ENCODE data around the gene CTXND1.
A peak's percentile ranks its signal among the peaks of the same experiment; 100 is the strongest.

The CTXND1 gene

GRCh38 chr15:80251428-80252120 lies 439 bp downstream of the CTXND1 start:
- no peak for DNase-seq

DNA sequence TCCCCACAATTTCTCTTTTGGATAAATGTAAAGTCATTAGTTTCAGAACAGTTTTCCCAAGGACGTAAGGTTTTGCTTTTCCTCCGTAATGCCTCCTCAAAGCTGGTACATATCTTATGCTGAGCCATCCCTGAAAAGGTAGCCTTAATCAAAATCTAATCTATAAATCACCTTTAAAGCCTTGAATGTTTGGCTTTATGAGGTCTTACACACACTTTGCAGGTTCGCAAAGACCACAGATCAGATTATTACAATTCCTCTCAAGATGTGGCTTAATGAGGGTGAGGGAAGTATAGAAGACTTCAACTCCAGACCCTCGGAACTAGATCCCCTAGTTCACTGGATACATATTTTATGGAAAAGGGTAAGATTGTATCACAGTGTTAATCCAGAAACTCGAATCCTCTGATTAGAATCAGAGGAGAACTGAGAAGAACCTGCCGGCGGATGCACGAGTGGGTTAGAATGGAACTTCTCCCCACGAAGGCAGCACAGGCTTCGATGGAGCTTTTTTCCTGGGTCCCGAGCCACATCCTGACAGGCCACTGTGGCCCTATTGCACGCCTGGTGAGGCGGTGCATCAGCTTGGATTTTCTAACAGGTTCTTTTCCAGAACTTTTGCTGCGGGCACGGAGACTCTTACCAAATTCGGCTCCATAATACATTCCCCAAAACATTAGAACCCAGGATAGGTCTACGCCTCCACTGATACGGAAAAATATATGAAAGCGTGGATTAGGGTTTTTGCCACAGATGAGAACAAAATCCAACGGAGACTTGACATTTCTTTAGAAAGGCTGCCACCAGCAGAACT lies 1.2 kb downstream of the CTXND1 start:
- no peak for DNase-seq

DNA sequence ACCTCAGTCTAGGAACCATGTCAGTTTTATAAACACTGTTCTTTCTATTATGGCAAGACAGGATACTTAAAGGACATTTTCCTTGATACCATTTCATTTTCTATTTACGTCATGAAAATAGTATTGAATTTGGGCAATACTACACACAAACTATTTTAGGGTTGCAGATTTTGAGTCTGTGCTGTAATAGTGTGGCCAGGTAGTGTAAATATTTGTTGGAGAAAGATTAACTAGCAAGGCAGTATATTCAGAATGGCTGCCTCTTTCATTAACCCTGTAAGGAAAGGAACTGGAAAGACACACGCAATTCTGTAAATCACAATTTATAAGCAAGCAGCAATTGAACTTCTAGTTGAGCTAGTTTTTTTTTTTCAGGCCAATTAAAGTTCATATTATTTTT lies 2.0 kb downstream of the CTXND1 start:
- DNase-seq = no peak

DNA sequence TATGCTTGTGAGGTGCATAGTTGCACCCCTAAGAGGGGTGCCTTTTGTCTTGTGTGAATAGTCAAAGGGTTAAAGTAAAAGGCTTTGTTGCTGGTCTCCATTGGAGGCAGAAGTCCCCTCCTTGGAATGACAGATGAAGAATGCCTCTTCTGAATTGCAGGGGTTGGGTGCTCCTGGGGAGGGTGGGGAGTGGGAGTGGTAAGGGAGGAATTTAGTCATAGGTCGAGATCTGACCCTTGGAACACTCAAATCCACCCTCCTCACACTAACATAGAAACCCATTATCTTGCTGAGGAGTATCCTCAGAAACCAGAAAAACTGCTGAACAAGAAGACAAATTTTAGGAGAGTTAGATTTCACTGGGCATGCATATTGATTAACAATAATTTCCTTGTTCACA lies 4.7 kb downstream of the CTXND1 start:
- no peak for DNase-seq

DNA sequence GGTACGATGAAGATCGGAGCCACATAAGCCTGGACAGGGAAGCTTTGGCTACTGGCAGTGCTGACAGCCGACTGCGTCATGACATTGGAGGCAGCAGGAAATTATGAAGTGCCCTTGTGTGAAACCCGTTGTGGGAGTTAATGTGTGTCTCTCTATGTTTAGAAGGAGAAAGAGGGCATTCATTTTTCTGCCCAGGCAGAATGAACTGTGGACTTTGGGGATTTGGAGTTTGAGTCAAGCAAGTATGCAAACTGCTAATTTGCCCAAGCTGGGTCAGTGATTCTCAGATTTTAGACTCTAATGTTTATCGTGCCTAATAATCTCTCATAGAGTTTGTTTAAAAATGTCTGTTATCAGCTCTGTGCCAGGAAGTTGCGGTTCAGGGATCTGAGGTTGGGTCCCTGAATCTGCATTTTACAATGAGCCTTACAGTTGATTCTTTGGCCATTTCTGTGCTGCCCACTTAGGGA lies 5.6 kb downstream of the CTXND1 start:
- DNase-seq = no peak

- DNase-seq = no peak
These were observed 9.2 kb downstream of the CTXND1 start for GRCh38 chr15:80242802-80243201.

- peak; percentile 6 to 18 for DNase-seq
These were observed 9.8 kb downstream of the CTXND1 start for GRCh38 chr15:80242132-80242769.

DNA sequence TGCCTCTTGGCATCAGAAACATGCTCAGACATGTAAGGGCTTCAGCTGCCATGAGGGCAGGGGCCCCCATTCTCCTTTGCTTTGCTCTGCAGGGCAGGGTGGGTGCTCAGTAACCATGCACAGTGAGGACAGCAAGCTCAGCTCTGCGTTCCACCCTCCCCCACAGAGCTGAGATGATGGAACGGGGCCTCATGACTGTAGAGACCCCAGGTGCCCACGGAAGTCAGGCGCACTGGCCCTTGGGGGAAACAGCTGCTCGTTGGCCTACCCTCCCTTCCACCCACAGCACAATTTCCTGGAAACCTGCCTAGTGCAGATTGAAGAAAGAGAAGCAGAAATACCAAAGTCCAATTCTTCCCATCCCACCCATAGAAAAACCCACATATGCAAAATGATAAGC lies 10.5 kb downstream of the CTXND1 start:
- DNase-seq = no peak

- no peak for DNase-seq
These were observed 11.7 kb downstream of the CTXND1 start for GRCh38 chr15:80240276-80240675.

- DNase-seq = peak; percentile 59
These were observed 17.1 kb downstream of the CTXND1 start for GRCh38 chr15:80234883-80235282.

GRCh38 chr15:80233581-80233980 lies 18.4 kb downstream of the CTXND1 start:
- no peak for DNase-seq

- no peak for DNase-seq
These were observed 20.6 kb downstream of the CTXND1 start for GRCh38 chr15:80231371-80231770.

DNA sequence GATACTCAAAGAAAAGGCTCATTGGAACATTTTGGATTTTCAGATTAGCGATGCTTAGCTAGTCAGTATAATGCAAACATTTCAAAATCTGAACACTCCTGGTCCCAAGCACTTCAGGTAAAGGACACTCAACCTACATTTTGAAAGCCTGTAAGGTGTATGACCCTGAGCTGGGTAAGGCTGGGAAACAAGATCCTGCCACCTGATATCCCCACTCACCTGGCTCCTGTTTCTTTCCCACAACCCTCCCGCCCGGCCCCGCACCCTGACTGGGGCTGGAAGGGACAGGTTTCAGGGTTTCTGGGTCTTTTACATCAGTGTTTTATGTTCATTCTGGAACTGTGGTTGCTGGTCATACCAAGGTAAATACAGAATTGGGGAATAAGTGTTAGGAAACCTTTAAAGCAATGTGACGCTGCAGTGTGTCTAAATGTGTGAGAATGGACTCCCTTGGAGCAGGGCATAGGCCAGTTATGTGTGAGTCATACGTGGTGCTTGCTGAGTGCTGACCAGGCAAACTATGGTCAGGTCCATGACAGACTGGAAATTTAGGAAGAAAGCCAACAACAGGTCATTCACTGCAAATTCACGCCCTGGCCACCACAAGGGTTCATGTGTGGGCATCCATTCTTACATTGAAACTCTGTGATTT lies 22.9 kb downstream of the CTXND1 start:
- no peak for DNase-seq

DNA sequence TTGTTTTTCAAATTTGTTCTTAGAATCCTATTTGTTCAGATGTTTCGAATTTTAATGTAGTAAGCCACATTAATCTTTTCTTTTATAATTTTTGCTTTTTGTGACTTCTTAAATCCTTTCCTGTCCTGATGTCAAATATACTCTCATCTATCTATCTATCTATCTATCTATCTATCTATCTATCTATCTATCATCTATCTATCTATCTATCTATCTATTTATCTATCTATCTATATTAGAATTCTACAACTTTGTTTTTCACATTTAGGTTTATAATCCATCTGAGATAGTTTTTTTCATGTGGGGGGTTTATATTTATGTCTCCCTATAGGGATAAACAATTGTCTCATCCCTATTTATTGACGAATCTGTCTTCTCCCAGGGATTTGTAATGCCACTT lies 32.1 kb downstream of the CTXND1 start:
- no peak for DNase-seq

- no peak for DNase-seq
These were observed 34.6 kb downstream of the CTXND1 start for GRCh38 chr15:80217327-80217900.

- no peak for DNase-seq
These were observed 35.1 kb downstream of the CTXND1 start for GRCh38 chr15:80216911-80217310.

DNA sequence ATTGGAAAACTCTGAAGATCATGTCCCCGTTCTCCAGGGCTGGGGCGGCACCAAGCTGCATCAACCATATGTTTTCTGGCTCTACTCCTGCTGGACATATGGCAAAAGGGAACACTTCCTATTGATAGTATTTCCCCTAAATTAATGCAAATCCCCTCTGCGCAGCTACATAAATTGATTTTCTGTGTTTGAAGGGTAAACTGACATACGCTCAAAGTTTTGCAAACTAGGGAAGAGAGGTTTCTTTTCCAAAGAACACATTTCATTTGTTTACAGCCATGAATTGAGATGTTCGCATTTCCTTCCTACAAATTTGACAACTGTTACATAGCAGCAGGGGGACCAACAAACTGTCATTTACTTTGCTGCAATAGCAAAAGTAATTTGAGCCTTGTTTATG lies 35.9 kb downstream of the CTXND1 start:
- no peak for DNase-seq

- no peak for DNase-seq
These were observed 37.1 kb downstream of the CTXND1 start for GRCh38 chr15:80214910-80215309.

DNA sequence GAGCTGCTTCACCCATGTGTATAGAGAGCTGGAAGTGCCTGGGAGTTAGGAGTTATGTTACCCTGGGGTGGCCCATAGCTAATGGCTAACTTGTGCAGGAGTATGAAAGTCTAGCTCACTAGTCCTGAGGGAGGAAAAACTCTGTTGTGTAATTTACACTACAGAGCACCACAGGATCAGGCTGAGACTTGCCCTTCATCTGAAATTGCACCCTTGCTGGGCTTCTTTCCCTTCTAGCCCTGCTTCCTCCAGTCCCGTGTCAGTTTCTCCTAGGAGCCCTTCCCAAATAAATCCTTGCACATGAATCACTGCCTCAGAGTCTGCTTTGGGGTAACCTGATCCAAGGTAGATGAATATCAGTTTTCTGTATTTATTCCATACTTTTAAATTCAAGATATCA lies 40.0 kb downstream of the CTXND1 start:
- no peak for DNase-seq

GRCh38 chr15:80210611-80211573 lies 41.1 kb downstream of the CTXND1 start:
- no peak for DNase-seq

Measured in activated CD4-positive, alpha-beta T cell treated with anti-CD3 and anti-CD28 coated beads, Interleukin-2, amount 50 U/mL, for 48 hours (primary cell).